Uterus (tissue), 4 donors: ENCODE data around the gene GNLY. TPM values are rescaled to one million over a fixed set of nuclear protein-coding genes. Genes with fewer than 3 reads are reported as not detected.
A peak's percentile ranks its signal among the peaks of the same experiment; 100 is the strongest.

Experiments
- DNase-seq, 2 donors: peaks; one replicate each; pipeline ENCODE4 v3.0.0-alpha.2; 2019 to 2020
- H3K27ac ChIP-seq, 2 donors: fragments of 200-600 bp; sonication (generic); 1 replicate in 1 of 2; 2 replicates in 1 of 2; pipeline ENCODE4 v1.5.1; 2016 to 2018
- H3K27me3 ChIP-seq, 2 donors: fragments of 200-600 bp; sonication (generic); one replicate each; pipeline ENCODE4 v1.5.1; 2018 to 2019; ENCODE audit warnings: control low read depth in 1 of 2
- H3K36me3 ChIP-seq, 2 donors: fragments of 200-600 bp; sonication (generic); one replicate each; pipeline ENCODE4 v1.5.1; 2019; ENCODE audit warnings: control low read depth in 1 of 2
- H3K4me1 ChIP-seq, 2 donors: fragments of 200-600 bp; sonication (generic); one replicate each; pipeline ENCODE4 v1.5.1; 2018 to 2019; ENCODE audit warnings: control low read depth in 1 of 2
- H3K4me3 ChIP-seq, 2 donors: fragments of 200-600 bp; sonication (generic); 1 replicate in 1 of 2; 2 replicates in 1 of 2; pipeline ENCODE4 v1.5.1; 2018 to 2019; ENCODE audit warnings: mild to moderate bottlenecking in 1 of 2
- H3K9me3 ChIP-seq, 2 donors: fragments of 200-600 bp; sonication (generic); one replicate each; pipeline ENCODE4 v1.5.1; 2019; ENCODE audit warnings: control low read depth in 1 of 2
- CTCF ChIP-seq, 4 experiments: fragments of 200-600 bp in 2 of 4; fragments of 450-650 bp in 2 of 4; sonication (generic) in 2 of 4; IDR thresholded peaks; one replicate each; pipeline ENCODE4 v1.5.1; 2016 to 2019; ENCODE audit warnings: antibody characterized with exemption in 4 of 4, mild to moderate bottlenecking in 2 of 4, moderate library complexity in 1 of 4
- POLR2A ChIP-seq, 2 donors: fragments of 450-650 bp; IDR thresholded peaks; one replicate each; pipeline ENCODE4 v1.6.1; 2016; ENCODE audit warnings: antibody characterized with exemption in 2 of 2, mild to moderate bottlenecking in 1 of 2, moderate library complexity in 1 of 2
- intact Hi-C: fragments of 100-400 bp; cut with DNase I; formaldehyde crosslinking; loops from one replicate; pipeline ENCODE4 v1.15.1; 2023; ENCODE audit warnings: low total_unique reads
- total RNA-seq, 4 donors: library from RNA; depleted of rRNA in 3 of 4; stranded (reverse); fragments of >200 nt in 3 of 4; gene quantifications; one replicate each; pipeline versions ENCODE4 v1.1.0 to v1.2.4, GENCODE V29; 2014 to 2023
- donor health status: DM: yes; HTN: yes; CAD: no.

The GNLY gene
- total RNA-seq, 4 donors from 2014 or later, result 0.48 to 5.9 (median 4.8) TPM; not detected in 1

GRCh38 chr2:85678794-85679672, 15.1 kb upstream of the GNLY start:
- no peaks in the 10 kb centered on the region for H3K36me3 ChIP-seq
- H3K27ac ChIP-seq, result peak overlapping the region; percentile 29 to 44
- H3K27me3 ChIP-seq, result no peaks in the 10 kb centered on the region
- DNase-seq, result peak; percentile 88 to 92
- H3K9me3 ChIP-seq, result no peaks in the 10 kb centered on the region
- H3K4me1 ChIP-seq, result no peaks in the 10 kb centered on the region
- H3K4me3 ChIP-seq, result no peak overlapping the region
- TF ChIP-seq POLR2A (IDR thresholded peaks at IDR 0.05) (no peak), CTCF (IDR thresholded peaks at IDR 0.05) (peak; percentile 93 to 98 (median 94))
- intact Hi-C loops, result no loop called here

- no peaks in the 10 kb centered on the region for H3K36me3 ChIP-seq
- H3K9me3 ChIP-seq, result no peaks in the 10 kb centered on the region
- no peak for DNase-seq
- intact Hi-C loops, result no loop called here
- no peak overlapping the region for H3K4me3 ChIP-seq
- no peaks in the 10 kb centered on the region for H3K4me1 ChIP-seq
- no peaks in the 10 kb centered on the region for H3K27me3 ChIP-seq
- TF ChIP-seq POLR2A (IDR thresholded peaks at IDR 0.05) (no peak), CTCF (IDR thresholded peaks at IDR 0.05) (no peak)
- peak overlapping the region; percentile 31 to 52 for H3K27ac ChIP-seq
Measured at GRCh38 chr2:85680707-85681371, 13.3 kb upstream of the GNLY start.

GRCh38 chr2:85681372-85681763, 12.8 kb upstream of the GNLY start:
- intact Hi-C loops, result no loop called here
- Histone ChIP-seq H3K9me3 (no peaks in the 10 kb centered on the region), H3K27me3 (no peaks in the 10 kb centered on the region), H3K4me3 (no peak overlapping the region), H3K36me3 (no peaks in the 10 kb centered on the region), H3K27ac (peak overlapping the region; percentile 31 to 52), H3K4me1 (no peaks in the 10 kb centered on the region)
- DNase-seq, result peak in 1 of 2 donors; percentile 44
- TF ChIP-seq POLR2A (IDR thresholded peaks at IDR 0.05), result no peak
- no peak for TF ChIP-seq CTCF (IDR thresholded peaks at IDR 0.05)

GRCh38 chr2:85681776-85682175, 12.4 kb upstream of the GNLY start:
- Histone ChIP-seq H3K36me3 (no peaks in the 10 kb centered on the region), H3K4me1 (no peaks in the 10 kb centered on the region), H3K4me3 (no peak overlapping the region), H3K9me3 (no peaks in the 10 kb centered on the region), H3K27ac (peak overlapping the region; percentile 31 to 52), H3K27me3 (no peaks in the 10 kb centered on the region)
- no peak for TF ChIP-seq POLR2A (IDR thresholded peaks at IDR 0.05)
- no peak for TF ChIP-seq CTCF (IDR thresholded peaks at IDR 0.05)
- intact Hi-C loops, result no loop called here
- no peak for DNase-seq

GRCh38 chr2:85682378-85682777, 11.8 kb upstream of the GNLY start:
- H3K27me3 ChIP-seq, result no peaks in the 10 kb centered on the region
- H3K36me3 ChIP-seq, result no peaks in the 10 kb centered on the region
- H3K4me3 ChIP-seq, result no peak overlapping the region
- intact Hi-C loops, result no loop called here
- no peak for DNase-seq
- no peaks in the 10 kb centered on the region for H3K9me3 ChIP-seq
- H3K27ac ChIP-seq, result peak overlapping the region in 1 of 2 donors; percentile 52
- TF ChIP-seq CTCF (IDR thresholded peaks at IDR 0.05), result no peak
- TF ChIP-seq POLR2A (IDR thresholded peaks at IDR 0.05), result no peak
- H3K4me1 ChIP-seq, result no peaks in the 10 kb centered on the region
